ENCODE data around the gene CRIP2. TPM values are rescaled to one million over a fixed set of nuclear protein-coding genes. Genes with fewer than 3 reads are reported as not detected.

The CRIP2 gene
- total RNA-seq, 1 donor from 2014 or later = 43.2 TPM

- no peak for DNase-seq
These were observed 14.3 kb downstream of the CRIP2 start for GRCh38 chr14:105488781-105489541.

GRCh38 chr14:105489542-105490266 is 15.1 kb downstream of the CRIP2 start:
- peak; percentile 93 for DNase-seq

- DNase-seq = no peak
These were observed 15.6 kb downstream of the CRIP2 start for GRCh38 chr14:105490267-105490571.

- DNase-seq = peak; percentile 100
These were observed 16.1 kb downstream of the CRIP2 start, which contains the start of gene TEDC1 for GRCh38 chr14:105490572-105491365. Gene TEDC1, plus strand, starts transcription at chr14:105491246. Its CDS starts 130 bp downstream, at chr14:105491376.

- DNase-seq = peak; percentile 76
These were observed 16.8 kb downstream of the CRIP2 start for GRCh38 chr14:105491366-105491973.

GRCh38 chr14:105492031-105492970 is 17.7 kb downstream of the CRIP2 start:
- no peak for DNase-seq

- no peak for DNase-seq
These were observed 18.6 kb downstream of the CRIP2 start for GRCh38 chr14:105492971-105493871.

GRCh38 chr14:105493921-105494605 is 19.4 kb downstream of the CRIP2 start:
- DNase-seq = no peak

GRCh38 chr14:105494606-105494929 is 19.9 kb downstream of the CRIP2 start:
- no peak for DNase-seq

GRCh38 chr14:105495101-105495989 is 20.7 kb downstream of the CRIP2 start:
- no peak for DNase-seq

GRCh38 chr14:105495990-105496830 is 21.6 kb downstream of the CRIP2 start:
- no peak for DNase-seq

- no peak for DNase-seq
These were observed 22.4 kb downstream of the CRIP2 start for GRCh38 chr14:105496831-105497591.

GRCh38 chr14:105497671-105498429 is 23.2 kb downstream of the CRIP2 start:
- no peak for DNase-seq

- no peak for DNase-seq
These were observed 24.0 kb downstream of the CRIP2 start for GRCh38 chr14:105498430-105499255.
